ENCODE measurements around the gene ATP10A.
A peak's percentile ranks its signal among the peaks of the same experiment; 100 is the strongest.
"Not testable (repeated sequence)": the region's sequence is repeated elsewhere in the genome, so short reads cannot be mapped to it uniquely, and the experiment has no call there.

The ATP10A gene

DNA sequence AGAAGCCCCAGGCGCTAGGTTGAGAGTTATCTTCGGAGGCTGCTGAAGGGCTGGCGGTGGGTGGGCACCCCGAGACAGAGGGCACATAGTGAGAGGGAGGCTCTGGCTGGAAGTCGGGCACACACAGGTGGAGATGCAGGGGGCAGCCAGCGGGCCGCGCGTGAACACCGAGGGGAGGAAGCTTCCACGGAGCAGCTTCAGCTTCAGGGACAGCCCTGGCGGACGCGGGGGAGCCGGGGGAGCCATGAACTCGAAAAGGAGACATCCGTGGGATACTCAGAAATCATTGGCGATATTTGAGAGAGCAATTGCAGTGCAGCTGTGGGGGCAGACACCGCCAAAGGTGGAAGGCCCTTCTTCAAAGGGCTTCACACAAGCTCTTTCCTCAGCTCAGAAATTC, 204.6 kb downstream of the ATP10A start:
- no peak for TF ChIP-seq POLR2AphosphoS5 (IDR thresholded peaks at IDR 0.05; ENCODE audit: borderline replicate concordance, low read depth, low read length)
- no peak for TF ChIP-seq EZH2 (IDR thresholded peaks at IDR 0.05)
- TF ChIP-seq FOXP2 (optimal IDR thresholded peaks at IDR 0.05; ENCODE audit: control extremely low read depth, extremely low read length, insufficient read depth) = no peak
- no peak overlapping the region for H3K4me3 ChIP-seq
- no peaks in the 10 kb centered on the region for H3K9me3 ChIP-seq (ENCODE audit: low read depth, low read length)
- no peak overlapping the region for H3K27ac ChIP-seq
- DNase-seq (ENCODE audit: low read depth, low spot score) = no peak
- no peaks in the 10 kb centered on the region for H3K36me3 ChIP-seq (ENCODE audit: insufficient read depth, low read length)
- H3K9ac ChIP-seq (ENCODE audit: insufficient read length) = no peak overlapping the region

GRCh38 chr15:25655207-25655948, 207.7 kb downstream of the ATP10A start:
- no peak overlapping the region for H3K9ac ChIP-seq (ENCODE audit: insufficient read length)
- DNase-seq (ENCODE audit: low read depth, low spot score) = peak; percentile 26
- no peaks in the 10 kb centered on the region for H3K36me3 ChIP-seq (ENCODE audit: insufficient read depth, low read length)
- TF ChIP-seq EZH2 (IDR thresholded peaks at IDR 0.05) = no peak
- TF ChIP-seq POLR2AphosphoS5 (IDR thresholded peaks at IDR 0.05; ENCODE audit: borderline replicate concordance, low read depth, low read length) = no peak
- TF ChIP-seq FOXP2 (optimal IDR thresholded peaks at IDR 0.05; ENCODE audit: control extremely low read depth, extremely low read length, insufficient read depth) = no peak
- no peaks in the 10 kb centered on the region for H3K9me3 ChIP-seq (ENCODE audit: low read depth, low read length)
- H3K27ac ChIP-seq = no peak overlapping the region
- peak overlapping the region; percentile 73 for H3K4me3 ChIP-seq

GRCh38 chr15:25653371-25653770, 209.8 kb downstream of the ATP10A start:
- DNase-seq (ENCODE audit: low read depth, low spot score) = no peak
- H3K36me3 ChIP-seq (ENCODE audit: insufficient read depth, low read length) = no peaks in the 10 kb centered on the region
- no peak overlapping the region for H3K27ac ChIP-seq
- H3K9ac ChIP-seq (ENCODE audit: insufficient read length) = no peak overlapping the region
- TF ChIP-seq EZH2 (IDR thresholded peaks at IDR 0.05) = no peak
- H3K9me3 ChIP-seq (ENCODE audit: low read depth, low read length) = no peaks in the 10 kb centered on the region
- H3K4me3 ChIP-seq = no peak overlapping the region

DNA sequence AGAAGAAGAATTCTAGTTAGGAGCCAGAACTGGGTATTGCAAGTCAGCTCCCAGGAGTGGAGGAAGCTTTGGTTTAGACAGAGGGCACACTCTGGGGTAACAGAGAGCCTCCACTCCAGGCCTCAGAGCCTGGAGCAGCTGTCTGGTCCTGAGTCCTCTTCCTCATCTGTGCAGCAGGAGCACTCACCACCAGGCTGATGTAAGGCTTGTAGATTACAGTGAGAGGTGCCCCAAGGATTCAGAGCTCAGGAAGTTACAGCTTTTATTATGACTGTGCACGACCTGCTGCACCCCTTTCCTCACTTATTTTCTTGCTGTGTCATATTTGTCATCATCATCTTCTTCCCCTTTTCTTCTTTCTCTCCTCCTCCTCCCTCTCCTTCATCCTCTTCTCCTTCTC, 210.4 kb downstream of the ATP10A start:
- DNase-seq (ENCODE audit: low read depth, low spot score) = no peak
- Histone ChIP-seq H3K27ac (no peak overlapping the region), H3K9me3 (ENCODE audit: low read depth, low read length) (no peaks in the 10 kb centered on the region), H3K9ac (ENCODE audit: insufficient read length) (no peak overlapping the region), H3K36me3 (ENCODE audit: insufficient read depth, low read length) (no peaks in the 10 kb centered on the region), H3K4me3 (no peak overlapping the region)
- TF ChIP-seq POLR2AphosphoS5 (IDR thresholded peaks at IDR 0.05; ENCODE audit: borderline replicate concordance, low read depth, low read length) = no peak
- TF ChIP-seq EZH2 (IDR thresholded peaks at IDR 0.05) = no peak
- no peak for TF ChIP-seq FOXP2 (optimal IDR thresholded peaks at IDR 0.05; ENCODE audit: control extremely low read depth, extremely low read length, insufficient read depth)

DNA sequence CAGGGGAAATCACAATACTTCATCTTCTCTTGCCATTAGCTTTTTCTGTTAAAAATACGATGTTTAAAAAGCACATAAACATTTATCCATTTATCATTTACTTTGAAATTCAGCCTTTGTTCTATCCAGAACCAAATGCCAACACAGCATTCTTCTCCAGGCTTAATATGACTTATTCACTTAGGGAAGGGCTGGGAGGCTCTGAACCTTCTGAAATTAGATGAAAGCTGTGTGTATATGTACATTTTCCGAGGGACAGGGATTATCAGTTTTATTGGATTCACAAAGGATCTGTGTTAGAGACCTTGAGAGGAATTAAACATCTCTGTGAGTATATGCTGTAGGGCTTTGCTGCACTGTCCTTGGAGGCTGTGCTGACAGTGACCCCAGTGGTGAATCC, 213.7 kb downstream of the ATP10A start:
- H3K27ac ChIP-seq = no peak overlapping the region
- TF ChIP-seq EZH2 (IDR thresholded peaks at IDR 0.05) (no peak), POLR2AphosphoS5 (IDR thresholded peaks at IDR 0.05; ENCODE audit: borderline replicate concordance, low read depth, low read length) (no peak), FOXP2 (optimal IDR thresholded peaks at IDR 0.05; ENCODE audit: control extremely low read depth, extremely low read length, insufficient read depth) (no peak)
- no peaks in the 10 kb centered on the region for H3K9me3 ChIP-seq (ENCODE audit: low read depth, low read length)
- H3K9ac ChIP-seq (ENCODE audit: insufficient read length) = no peak overlapping the region
- H3K4me3 ChIP-seq = no peak overlapping the region
- DNase-seq (ENCODE audit: low read depth, low spot score) = no peak
- no peaks in the 10 kb centered on the region for H3K36me3 ChIP-seq (ENCODE audit: insufficient read depth, low read length)

- H3K4me3 ChIP-seq = no peak overlapping the region
- no peaks in the 10 kb centered on the region for H3K9me3 ChIP-seq (ENCODE audit: low read depth, low read length)
- DNase-seq (ENCODE audit: low read depth, low spot score) = no peak
- no peak overlapping the region for H3K27ac ChIP-seq
- TF ChIP-seq EZH2 (IDR thresholded peaks at IDR 0.05) = no peak
- no peak for TF ChIP-seq FOXP2 (optimal IDR thresholded peaks at IDR 0.05; ENCODE audit: control extremely low read depth, extremely low read length, insufficient read depth)
- no peak for TF ChIP-seq POLR2AphosphoS5 (IDR thresholded peaks at IDR 0.05; ENCODE audit: borderline replicate concordance, low read depth, low read length)
- H3K36me3 ChIP-seq (ENCODE audit: insufficient read depth, low read length) = no peaks in the 10 kb centered on the region
- no peak overlapping the region for H3K9ac ChIP-seq (ENCODE audit: insufficient read length)
Observed at GRCh38 chr15:25643120-25643519, 220.0 kb downstream of the ATP10A start.

GRCh38 chr15:25641762-25642161, 221.4 kb downstream of the ATP10A start:
- Histone ChIP-seq H3K36me3 (ENCODE audit: insufficient read depth, low read length) (no peaks in the 10 kb centered on the region), H3K4me3 (no peak overlapping the region), H3K9me3 (ENCODE audit: low read depth, low read length) (no peaks in the 10 kb centered on the region), H3K9ac (ENCODE audit: insufficient read length) (no peak overlapping the region), H3K27ac (no peak overlapping the region)
- DNase-seq (ENCODE audit: low read depth, low spot score) = no peak
- TF ChIP-seq FOXP2 (optimal IDR thresholded peaks at IDR 0.05; ENCODE audit: control extremely low read depth, extremely low read length, insufficient read depth) (no peak), POLR2AphosphoS5 (IDR thresholded peaks at IDR 0.05; ENCODE audit: borderline replicate concordance, low read depth, low read length) (no peak), EZH2 (IDR thresholded peaks at IDR 0.05) (no peak)

GRCh38 chr15:25641361-25641760, 221.8 kb downstream of the ATP10A start:
- Histone ChIP-seq H3K4me3 (no peak overlapping the region), H3K9me3 (ENCODE audit: low read depth, low read length) (no peaks in the 10 kb centered on the region), H3K9ac (ENCODE audit: insufficient read length) (no peak overlapping the region), H3K27ac (no peak overlapping the region), H3K36me3 (ENCODE audit: insufficient read depth, low read length) (no peaks in the 10 kb centered on the region)
- TF ChIP-seq EZH2 (IDR thresholded peaks at IDR 0.05) (no peak), POLR2AphosphoS5 (IDR thresholded peaks at IDR 0.05; ENCODE audit: borderline replicate concordance, low read depth, low read length) (no peak), FOXP2 (optimal IDR thresholded peaks at IDR 0.05; ENCODE audit: control extremely low read depth, extremely low read length, insufficient read depth) (no peak)
- DNase-seq (ENCODE audit: low read depth, low spot score) = no peak

DNA sequence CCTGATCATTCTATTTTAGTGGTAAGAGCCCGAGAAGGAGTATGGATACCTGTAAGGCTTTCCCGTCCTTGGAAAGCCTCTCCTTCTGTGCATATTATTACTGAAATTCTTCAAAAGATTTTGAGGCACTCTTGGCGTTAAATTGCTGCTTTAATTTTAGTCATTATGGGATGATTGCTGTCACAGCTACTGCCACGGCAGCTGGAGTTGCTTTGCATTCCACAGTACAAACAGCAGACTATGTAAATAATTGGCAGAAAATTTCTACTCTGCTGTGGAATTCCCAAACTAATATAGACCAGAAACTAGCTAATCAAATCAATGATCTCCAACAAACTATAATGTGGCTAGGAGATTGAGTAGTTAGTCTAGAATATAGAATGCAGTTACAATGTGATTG, 222.2 kb downstream of the ATP10A start:
- H3K9me3 ChIP-seq (ENCODE audit: low read depth, low read length); H3K27ac ChIP-seq; H3K9ac ChIP-seq (ENCODE audit: insufficient read length); H3K36me3 ChIP-seq (ENCODE audit: insufficient read depth, low read length); DNase-seq (ENCODE audit: low read depth, low spot score); H3K4me3 ChIP-seq: not testable (repeated sequence)
